ENCODE data around the gene ETF1.
A peak's percentile ranks its signal among the peaks of the same experiment; 100 is the strongest.
"Not testable (repeated sequence)": the region's sequence is repeated elsewhere in the genome, so short reads cannot be mapped to it uniquely, and the experiment has no call there.

ETF1 gene

DNA sequence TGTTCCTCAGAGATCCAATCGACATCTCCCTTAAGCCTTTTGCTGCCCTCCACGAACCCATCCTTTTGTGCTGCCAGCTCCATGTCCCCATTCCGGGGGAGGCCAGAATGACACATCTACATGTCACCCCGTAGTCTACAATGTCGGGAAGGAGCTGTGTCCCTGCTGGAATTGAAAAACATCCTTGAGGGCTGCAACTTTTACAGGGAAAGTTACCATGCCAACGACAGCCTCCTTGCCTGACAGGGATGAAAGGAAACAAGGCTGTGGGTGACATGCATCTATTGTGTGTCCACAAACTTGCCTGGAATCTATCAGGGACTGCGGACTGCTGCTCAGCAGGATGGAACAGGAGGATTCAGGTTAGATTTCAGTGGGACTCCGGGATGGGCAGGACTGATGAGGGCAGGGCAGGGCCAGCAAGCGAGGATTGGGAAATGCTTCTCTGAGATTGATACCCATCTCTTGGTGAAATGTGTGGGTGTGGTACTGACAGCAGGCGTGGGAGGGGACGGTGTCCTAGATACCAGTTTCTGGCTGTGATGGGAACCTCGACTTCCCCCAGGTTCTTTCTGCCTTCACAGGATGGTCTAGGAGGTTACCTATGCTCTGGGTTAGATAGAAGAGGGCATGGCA is 52.3 kb downstream of the ETF1 start:
- DNase-seq (ENCODE audit: low spot score) = no peak

DNA sequence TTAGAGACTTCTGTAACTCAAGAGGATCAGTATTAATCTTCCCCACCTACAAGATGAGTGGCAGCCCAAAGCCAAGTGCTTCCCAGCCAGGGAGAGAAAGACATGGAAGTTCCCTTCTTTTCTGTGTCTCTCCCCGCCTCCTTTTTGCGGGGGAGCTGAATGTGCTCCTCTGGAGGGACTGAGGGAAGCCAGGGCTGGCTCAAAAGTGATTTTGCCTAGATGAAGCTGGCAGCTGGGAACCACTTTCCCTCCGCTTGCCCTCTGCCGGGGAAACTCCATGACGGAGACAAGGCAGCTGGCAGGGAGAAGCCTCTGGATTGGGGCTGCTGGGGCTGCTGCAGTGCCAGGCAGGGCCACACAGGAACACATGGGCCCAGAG is 53.4 kb downstream of the ETF1 start:
- no peak for DNase-seq (ENCODE audit: low spot score)

DNA sequence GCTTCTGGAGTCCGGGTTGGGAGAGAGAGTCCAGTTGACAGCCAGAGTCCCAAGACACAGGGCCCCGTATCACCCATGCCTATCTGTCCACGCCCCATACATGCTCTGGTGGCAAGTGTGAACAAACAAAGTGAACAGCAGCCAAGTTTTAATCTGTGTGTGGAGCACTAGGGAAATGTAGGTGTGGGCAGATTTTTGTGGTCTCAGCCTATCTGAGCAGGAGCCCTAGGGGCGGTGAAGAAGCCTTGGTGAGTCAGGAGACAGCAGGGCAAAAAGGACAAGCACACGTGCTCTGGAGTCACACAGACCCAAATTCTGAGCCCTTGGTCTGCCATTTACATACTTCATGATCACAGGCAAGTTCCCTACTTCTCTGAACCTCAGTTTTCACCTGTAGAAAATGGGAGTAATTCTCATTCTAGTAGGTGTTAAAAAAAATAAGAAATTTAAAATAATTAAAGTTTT is 54.5 kb downstream of the ETF1 start:
- no peak for DNase-seq (ENCODE audit: low spot score)

DNA sequence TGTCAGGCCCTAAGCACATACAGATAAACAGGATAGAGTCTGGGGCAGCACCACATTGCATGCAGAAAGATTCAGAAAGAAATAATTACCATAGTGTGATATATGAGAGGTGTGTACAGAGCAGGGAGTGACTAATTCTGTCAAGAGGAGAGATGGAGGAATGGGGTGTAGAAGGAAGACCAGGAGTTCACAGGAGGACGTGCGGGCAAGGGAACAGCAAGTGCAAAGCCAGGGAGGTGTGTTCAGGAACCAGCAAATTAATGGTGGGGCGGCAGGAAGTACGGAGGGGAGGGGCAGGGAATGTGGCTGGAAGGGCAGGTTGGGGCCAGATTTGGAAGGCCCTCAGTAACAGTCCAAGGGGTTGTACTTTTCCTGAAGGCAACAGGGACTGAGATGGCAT is 60.4 kb downstream of the ETF1 start:
- no peak for DNase-seq (ENCODE audit: low spot score)

DNA sequence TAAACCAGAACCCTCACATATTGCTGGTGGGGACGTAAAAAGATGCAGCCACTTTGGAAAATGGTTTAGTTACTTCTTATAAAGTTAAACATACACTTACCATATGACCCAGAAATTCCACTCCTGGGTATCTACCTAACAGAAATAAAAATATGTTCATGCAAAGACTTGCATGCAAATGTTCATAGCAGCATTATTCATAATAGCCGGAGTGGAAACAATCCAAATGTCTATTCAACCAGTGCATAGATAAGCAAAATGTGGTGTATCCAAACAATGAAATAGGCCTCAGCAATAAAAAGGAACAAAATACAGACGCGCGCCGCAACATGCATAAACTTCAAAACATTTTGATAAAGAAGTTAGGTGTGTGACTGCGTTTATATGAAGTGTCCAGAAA is 66.1 kb downstream of the ETF1 start:
- DNase-seq (ENCODE audit: low spot score) = no peak

DNA sequence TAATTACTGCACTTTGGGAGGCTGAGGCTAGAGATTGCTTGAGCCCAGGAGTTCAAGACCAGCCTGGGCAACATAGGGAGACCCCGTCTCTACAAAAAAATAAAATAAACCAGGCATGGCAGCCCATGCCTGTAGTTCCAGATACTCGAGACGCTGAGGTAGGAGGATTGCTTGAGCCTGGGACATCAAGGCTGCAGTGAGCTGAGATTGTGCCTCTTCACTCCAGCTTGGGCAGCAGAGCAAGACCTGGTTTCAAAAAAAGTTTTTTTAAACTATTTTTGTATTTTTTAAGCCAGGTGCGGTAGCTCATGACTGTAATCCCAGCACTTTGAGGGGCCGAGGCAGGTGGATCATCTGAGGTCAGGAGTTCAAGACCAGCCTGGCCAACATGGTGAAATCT is 69.9 kb downstream of the ETF1 start:
- not testable (repeated sequence) for DNase-seq (ENCODE audit: low spot score)

DNA sequence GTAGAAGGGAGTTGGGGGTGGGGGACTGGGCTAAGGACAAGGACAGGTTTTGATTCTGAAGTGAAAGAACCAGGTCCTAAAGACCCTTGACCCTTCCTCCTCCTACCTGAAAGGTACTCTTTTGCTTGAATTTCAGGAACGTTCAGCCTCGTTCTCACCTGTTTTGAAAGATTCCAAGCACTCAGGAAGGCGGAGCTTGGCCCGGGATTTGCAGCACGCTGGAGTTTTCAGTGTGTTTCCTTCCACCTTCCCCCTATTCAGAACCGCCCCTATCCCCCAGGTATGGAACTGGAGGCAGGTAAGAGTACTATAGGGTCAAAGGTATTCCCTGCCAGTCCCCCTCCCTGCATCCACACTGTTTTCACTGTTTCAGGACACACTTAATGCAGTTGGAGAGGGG is 70.7 kb downstream of the ETF1 start:
- DNase-seq (ENCODE audit: low spot score) = no peak

DNA sequence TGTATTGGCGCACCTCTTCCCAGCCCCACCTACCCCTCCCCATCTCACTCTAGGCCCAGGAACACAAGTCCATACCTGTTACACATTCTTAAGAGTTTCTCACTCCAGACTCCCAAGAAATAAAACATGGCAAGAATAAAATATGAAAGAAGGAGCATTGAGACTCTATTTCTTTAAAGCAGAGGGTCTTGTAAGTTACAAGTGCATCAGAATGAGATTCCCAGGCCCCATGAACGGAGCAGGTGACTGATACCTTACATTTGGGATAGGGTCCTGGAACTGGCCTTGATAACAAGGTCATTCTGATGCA is 72.0 kb downstream of the ETF1 start:
- DNase-seq (ENCODE audit: low spot score) = no peak

DNA sequence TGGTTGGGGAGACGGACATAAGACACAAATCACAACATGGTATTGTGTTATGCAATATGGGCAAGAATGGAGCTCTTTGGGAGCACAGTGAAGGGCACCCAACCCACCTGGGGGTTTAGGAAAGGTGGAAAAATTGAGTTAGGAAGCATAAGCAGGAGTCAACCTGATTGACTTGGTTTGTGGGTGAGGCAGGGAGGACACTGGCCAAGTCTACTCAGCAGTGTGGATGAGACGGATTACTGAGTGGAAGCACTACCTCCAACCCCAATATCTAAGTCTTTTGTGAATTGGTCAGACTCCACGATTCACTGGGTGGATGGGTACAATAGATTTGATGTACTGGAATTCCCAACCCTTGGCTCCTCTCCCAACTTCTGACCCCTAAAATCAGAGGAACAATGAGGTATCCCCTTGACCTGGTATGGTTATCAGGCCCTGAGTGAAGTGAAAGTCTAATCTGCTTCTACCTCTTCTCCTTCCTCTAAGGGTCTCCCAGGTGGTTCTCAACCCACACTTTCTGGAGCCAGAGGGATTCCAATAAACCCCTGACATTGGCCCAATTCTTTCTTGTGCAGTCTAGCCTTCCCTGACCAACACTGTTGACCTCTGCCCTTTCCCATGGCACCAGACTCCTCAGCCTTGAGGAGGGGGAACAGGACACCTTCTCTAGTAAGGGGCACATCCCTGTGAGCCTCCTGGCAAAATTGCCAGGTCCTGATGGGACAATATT is 72.5 kb downstream of the ETF1 start:
- no peak for DNase-seq (ENCODE audit: low spot score)

DNA sequence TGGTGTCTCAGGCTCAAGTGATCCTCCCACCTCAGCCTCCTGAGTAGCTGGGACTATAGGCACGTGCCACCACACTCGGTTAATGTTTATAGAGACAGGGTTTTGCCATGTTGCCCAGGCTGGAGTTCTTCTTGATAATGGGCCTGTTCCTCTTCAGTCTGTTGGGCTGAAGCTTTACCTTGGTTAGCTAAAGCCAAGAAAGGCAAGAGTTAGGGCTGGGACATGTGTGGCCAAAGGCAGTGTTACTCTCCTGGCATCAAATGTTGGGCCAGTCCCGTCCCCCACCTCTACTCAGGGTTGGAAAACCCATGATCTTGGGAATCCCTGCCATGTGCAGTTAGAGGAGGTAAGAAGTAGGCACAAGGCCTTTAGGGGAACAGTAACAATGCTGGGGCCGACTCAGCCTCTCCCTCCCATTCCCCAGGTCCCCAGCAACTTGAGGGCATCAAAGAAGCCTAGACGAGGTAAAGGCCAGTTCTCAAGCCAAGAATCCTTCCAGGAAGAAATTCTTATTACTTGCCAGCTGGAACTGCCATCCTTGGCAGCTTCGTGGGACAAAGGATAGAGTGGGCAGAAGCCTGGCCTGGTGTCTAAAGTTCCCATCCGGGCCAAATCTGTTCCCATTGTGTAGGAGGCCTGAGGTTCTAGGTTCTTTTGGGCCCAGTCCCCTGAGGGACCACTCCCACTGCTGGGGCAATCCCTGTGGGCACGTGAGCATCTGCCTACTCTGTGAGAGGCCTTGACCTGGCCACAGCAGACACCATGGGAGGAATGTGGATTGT is 73.3 kb downstream of the ETF1 start:
- DNase-seq (ENCODE audit: low spot score) = no peak

DNA sequence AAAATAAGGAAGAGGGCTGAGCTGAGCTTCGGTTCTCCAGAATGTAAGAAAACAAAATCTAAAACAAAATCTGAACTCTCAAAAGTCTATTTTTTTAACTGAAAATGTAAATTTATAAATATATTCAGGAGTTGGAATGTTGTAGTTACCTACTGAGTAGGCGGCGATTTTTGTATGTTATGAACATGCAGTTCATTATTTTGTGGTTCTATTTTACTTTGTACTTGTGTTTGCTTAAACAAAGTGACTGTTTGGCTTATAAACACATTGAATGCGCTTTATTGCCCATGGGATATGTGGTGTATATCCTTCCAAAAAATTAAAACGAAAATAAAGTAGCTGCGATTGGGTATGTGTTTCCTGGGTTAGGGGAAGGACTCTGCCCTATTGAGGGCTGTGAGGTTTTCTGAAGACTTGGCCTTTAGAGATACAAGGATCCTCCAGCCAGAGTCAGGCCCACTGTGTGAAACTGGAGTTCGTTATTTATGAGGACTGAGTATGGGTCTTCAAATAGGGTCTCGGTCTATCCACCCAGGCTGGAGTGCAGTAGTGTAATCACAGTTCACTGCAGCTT is 74.0 kb downstream of the ETF1 start:
- no peak for DNase-seq (ENCODE audit: low spot score)

DNA sequence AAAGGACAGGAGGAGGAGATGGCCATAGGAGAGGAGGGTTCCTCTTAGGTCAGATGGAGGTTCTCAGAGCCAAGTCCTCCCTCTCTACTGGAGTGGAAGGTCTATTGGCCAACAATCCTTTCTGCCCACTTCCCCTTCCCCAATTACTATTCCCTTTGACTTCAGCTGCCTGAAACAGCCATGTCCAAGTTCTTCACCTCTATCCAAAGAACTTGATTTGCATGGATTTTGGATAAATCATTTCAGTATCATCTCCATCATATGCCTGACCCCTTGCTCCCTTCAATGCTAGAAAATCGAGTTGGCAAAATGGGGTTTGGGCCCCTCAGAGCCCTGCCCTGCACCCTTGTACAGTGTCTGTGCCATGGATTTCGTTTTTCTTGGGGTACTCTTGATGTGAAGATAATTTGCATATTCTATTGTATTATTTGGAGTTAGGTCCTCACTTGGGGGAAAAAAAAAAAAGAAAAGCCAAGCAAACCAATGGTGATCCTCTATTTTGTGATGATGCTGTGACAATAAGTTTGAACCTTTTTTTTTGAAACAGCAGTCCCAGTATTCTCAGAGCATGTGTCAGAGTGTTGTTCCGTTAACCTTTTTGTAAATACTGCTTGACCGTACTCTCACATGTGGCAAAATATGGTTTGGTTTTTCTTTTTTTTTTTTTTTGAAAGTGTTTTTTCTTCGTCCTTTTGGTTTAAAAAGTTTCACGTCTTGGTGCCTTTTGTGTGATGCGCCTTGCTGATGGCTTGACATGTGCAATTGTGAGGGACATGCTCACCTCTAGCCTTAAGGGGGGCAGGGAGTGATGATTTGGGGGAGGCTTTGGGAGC is 74.7 kb downstream of the ETF1 start:
- DNase-seq (ENCODE audit: low spot score) = no peak

DNA sequence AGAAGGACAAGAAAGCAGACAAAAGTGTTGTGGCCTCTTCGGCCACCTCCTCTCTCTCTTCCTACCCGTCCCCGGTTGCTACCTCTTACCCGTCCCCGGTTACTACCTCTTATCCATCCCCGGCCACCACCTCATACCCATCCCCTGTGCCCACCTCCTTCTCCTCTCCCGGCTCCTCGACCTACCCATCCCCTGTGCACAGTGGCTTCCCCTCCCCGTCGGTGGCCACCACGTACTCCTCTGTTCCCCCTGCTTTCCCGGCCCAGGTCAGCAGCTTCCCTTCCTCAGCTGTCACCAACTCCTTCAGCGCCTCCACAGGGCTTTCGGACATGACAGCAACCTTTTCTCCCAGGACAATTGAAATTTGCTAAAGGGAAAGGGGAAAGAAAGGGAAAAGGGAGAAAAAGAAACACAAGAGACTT is 75.3 kb downstream of the ETF1 start:
- no peak for DNase-seq (ENCODE audit: low spot score)

DNA sequence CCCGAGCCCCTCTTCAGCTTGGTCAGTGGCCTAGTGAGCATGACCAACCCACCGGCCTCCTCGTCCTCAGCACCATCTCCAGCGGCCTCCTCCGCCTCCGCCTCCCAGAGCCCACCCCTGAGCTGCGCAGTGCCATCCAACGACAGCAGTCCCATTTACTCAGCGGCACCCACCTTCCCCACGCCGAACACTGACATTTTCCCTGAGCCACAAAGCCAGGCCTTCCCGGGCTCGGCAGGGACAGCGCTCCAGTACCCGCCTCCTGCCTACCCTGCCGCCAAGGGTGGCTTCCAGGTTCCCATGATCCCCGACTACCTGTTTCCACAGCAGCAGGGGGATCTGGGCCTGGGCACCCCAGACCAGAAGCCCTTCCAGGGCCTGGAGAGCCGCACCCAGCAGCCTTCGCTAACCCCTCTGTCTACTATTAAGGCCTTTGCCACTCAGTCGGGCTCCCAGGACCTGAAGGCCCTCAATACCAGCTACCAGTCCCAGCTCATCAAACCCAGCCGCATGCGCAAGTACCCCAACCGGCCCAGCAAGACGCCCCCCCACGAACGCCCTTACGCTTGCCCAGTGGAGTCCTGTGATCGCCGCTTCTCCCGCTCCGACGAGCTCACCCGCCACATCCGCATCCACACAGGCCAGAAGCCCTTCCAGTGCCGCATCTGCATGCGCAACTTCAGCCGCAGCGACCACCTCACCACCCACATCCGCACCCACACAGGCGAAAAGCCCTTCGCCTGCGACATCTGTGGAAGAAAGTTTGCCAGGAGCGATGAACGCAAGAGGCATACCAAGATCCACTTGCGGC is 75.9 kb downstream of the ETF1 start:
- no peak for DNase-seq (ENCODE audit: low spot score)

DNA sequence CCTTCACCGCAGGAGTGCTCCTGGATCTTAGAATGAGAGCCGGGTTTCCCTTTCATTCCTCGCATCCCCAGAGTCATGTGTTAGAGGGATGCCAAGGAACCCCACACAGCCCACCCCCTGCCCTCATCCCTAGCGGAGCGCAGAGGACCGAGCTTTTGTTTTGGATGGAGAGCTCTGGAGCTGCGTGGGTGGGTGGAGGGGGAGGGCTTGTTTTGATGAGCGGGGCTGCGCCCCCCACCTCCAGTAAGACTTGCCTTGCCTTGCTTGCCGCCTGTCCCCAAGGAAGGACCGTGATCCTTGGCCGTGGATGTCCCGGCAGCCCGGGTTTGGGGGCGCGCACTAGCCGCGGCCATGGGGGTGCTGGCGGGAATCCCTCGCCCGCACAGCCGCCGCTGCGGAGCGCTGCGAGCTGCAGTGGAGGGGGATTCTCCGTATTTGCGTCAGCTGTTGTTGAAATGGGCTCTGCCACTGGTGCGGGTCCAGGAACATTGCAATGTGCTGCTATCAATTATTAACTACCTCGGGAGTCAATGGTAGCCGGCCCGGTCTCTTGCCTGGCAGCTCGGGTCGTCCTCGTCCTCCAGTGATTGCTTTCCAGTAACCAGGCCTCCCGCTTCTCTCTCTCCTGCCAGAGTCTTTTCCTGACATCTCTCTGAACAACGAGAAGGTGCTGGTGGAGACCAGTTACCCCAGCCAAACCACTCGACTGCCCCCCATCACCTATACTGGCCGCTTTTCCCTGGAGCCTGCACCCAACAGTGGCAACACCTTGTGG is 76.7 kb downstream of the ETF1 start:
- no peak for DNase-seq (ENCODE audit: low spot score)

DNA sequence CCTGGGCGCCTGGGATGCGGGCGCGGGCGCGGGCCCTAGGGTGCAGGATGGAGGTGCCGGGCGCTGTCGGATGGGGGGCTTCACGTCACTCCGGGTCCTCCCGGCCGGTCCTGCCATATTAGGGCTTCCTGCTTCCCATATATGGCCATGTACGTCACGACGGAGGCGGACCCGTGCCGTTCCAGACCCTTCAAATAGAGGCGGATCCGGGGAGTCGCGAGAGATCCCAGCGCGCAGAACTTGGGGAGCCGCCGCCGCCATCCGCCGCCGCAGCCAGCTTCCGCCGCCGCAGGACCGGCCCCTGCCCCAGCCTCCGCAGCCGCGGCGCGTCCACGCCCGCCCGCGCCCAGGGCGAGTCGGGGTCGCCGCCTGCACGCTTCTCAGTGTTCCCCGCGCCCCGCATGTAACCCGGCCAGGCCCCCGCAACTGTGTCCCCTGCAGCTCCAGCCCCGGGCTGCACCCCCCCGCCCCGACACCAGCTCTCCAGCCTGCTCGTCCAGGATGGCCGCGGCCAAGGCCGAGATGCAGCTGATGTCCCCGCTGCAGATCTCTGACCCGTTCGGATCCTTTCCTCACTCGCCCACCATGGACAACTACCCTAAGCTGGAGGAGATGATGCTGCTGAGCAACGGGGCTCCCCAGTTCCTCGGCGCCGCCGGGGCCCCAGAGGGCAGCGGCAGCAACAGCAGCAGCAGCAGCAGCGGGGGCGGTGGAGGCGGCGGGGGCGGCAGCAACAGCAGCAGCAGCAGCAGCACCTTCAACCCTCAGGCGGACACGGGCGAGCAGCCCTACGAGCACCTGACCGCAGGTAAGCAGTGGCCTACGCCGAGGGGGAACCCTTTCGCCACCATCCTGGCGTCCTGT is 77.5 kb downstream of the ETF1 start, which contains the start of gene EGR1:
Gene EGR1, plus strand, starts transcription at position 219 of the 864 bp plus-strand sequence. Its CDS starts 283 bp downstream, at position 502.
- DNase-seq (ENCODE audit: low spot score) = peak; percentile 89

DNA sequence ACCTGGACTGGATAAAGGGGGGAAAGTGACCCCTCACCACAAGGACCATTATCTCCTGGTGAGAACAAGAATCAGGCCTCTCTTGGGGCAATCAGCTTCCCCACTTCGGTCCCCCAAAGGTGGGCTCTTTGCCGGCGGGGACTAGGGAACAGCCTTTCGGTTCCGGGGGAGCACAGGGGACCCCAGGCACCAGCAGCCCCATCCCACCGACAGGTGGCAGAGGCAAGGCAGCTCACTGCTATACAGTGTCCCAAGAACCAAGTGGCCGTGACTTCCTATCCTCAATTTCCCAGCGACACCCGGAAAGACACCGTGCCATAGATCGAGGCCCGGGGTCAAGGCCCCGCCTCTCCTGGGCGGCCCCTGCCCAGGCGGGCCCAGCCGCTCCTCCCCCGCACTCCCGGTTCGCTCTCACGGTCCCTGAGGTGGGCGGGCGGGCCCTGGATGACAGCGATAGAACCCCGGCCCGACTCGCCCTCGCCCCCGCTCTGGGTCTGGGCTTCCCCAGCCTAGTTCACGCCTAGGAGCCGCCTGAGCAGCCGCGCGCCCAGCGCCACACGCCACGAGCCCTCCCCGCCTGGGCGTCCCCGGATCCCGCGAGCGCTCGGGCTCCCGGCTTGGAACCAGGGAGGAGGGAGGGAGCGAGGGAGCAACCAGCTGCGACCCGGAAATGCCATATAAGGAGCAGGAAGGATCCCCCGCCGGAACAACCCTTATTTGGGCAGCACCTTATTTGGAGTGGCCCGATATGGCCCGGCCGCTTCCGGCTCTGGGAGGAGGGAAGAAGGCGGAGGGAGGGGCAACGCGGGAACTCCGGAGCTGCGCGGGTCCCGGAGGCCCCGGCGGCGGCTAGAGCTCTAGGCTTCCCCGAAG is 78.4 kb downstream of the ETF1 start:
- peak; percentile 92 for DNase-seq (ENCODE audit: low spot score)

DNA sequence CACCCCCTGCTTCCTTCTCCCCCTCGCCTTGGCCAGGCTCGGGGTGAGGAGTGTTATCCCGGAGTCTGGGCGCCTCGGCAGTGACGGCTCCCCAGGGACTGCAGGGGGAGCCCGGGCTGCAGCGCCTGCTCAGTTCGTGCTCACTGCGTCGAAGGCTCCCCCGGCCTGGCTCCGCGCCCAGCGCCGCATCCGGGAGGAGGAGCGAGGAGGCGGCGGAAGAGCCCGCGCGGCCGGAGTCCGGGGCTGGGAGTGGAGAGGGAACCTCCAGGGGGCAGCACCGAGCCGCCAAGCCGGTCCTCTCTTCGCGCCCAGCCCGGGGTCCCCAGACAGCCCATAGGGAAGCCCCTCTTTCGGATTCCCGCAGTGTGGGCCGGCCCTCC is 79.0 kb downstream of the ETF1 start:
- DNase-seq (ENCODE audit: low spot score) = peak; percentile 96

All from D341Med (cell line).